ENCODE results near the gene BCAS3. TPM values are rescaled to one million over a fixed set of nuclear protein-coding genes. Genes with fewer than 3 reads are reported as not detected.

Gene BCAS3
- total RNA-seq, 2 donors from 2014 or later = 12.0 to 15.6 TPM

DNA sequence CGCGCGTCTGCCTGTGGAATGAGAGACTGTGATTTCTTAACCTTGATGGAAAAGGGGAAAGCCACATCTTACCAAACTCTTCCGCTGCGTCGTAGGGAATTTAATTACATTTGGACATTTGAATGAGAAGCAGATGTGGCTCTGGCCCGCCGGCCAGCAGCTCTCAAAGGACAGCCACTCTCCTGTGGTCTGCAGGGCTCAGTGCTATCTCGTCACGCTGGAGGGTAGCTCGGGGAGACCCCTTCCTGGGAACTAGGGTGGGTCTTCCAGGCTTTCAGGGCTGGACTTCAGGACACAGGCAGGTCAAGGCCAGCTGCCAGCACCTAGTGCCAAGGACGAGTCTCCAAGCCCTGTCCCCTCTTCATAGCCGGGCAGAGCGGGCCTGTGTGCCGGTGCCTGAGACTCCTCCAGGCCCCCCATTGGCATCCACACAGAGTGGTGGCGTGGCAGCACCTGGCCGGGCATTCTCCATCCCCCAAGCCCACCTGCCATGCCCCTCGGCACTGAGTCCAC lies 706.1 kb downstream of the BCAS3 start:
- H3K4me3 ChIP-seq = no peak overlapping the region
- TF ChIP-seq, protein P1, sequence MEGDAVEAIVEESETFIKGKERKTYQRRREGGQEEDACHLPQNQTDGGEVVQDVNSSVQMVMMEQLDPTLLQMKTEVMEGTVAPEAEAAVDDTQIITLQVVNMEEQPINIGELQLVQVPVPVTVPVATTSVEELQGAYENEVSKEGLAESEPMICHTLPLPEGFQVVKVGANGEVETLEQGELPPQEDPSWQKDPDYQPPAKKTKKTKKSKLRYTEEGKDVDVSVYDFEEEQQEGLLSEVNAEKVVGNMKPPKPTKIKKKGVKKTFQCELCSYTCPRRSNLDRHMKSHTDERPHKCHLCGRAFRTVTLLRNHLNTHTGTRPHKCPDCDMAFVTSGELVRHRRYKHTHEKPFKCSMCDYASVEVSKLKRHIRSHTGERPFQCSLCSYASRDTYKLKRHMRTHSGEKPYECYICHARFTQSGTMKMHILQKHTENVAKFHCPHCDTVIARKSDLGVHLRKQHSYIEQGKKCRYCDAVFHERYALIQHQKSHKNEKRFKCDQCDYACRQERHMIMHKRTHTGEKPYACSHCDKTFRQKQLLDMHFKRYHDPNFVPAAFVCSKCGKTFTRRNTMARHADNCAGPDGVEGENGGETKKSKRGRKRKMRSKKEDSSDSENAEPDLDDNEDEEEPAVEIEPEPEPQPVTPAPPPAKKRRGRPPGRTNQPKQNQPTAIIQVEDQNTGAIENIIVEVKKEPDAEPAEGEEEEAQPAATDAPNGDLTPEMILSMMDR (IDR thresholded peaks at IDR 0.05) = no peak
- no peaks in the 10 kb centered on the region for H3K4me1 ChIP-seq
- no peak for DNase-seq (ENCODE audit: low spot score)
- no peaks in the 10 kb centered on the region for H3K9me3 ChIP-seq
- no peak overlapping the region for H3K27ac ChIP-seq
- no peaks in the 10 kb centered on the region for H3K27me3 ChIP-seq
- no peaks in the 10 kb centered on the region for H3K36me3 ChIP-seq

DNA sequence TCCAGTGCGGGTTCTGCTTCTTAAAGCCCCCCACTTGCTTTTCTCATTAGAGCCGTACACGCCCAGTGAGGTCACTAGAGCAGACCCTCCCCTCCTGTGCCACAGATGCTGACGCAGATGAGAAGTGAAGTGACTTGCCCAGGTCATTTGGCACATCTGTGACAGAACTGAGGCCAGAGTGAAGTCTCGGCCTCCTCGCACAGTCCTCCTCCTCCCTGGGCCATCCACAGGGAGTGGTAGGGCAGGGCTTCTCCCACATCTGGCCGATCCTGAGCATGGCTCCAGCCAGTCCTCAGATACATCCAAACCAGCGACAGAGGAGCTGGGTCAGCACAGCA lies 706.7 kb downstream of the BCAS3 start:
- no peak overlapping the region for H3K27ac ChIP-seq

DNA sequence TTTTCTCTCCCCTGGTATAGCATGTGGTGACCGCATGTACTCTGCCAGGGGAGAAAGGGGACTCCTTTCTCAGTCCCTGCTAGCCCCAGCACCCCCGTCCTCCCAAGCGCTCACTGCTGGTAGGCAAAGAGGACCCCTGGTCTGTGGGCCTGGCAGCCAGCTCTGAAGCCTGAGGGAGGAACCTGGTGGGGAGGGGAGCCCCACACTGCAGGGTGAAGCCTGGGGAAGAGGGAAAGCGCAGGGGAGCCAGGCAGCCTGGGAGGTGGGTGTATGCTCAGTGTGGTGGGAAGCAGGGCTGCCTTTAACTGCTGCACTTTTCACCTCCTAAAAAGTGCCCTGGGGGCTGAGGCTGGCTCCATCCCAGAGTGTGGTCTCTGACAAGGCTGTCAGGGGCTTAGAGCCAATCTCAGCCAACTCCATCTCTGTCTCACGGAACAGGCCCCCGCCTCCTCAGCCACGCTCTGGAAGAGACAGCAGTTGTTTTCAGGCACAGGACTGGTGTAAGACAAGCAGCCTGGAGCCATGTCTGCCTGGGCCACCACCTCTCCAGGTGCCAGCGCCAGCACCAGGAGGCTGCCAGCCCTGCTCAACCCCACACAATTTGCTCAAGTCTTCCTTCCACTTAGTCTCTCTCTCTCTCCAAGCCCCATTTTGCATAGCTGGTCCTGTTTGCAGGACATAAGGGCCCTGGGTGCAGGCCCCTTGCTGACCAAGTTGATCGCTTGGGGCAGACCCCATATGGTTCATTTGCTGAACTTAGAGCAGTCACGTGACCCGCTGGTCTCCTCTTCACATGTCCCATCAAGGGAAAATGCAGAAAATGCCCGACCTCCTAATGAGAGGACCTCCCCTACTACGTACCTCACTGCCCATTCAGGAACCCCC lies 707.3 kb downstream of the BCAS3 start:
- no peaks in the 10 kb centered on the region for H3K27me3 ChIP-seq
- no peak overlapping the region for H3K4me3 ChIP-seq
- no peaks in the 10 kb centered on the region for H3K36me3 ChIP-seq
- H3K27ac ChIP-seq = no peak overlapping the region
- TF ChIP-seq, protein P1 (IDR thresholded peaks at IDR 0.05) = no peak
- H3K4me1 ChIP-seq = peaks cover 0 to 7% of the 10 kb centered on the region in 2 donors
- no peak for DNase-seq (ENCODE audit: low spot score)
- H3K9me3 ChIP-seq = no peaks in the 10 kb centered on the region

More for the DNA sequence above, 706.7 kb downstream of the BCAS3 start:
- DNase-seq (ENCODE audit: low spot score) = no peak
- H3K27me3 ChIP-seq = no peaks in the 10 kb centered on the region
- H3K36me3 ChIP-seq = no peaks in the 10 kb centered on the region
- no peaks in the 10 kb centered on the region for H3K9me3 ChIP-seq
- H3K4me1 ChIP-seq = peaks cover 0 to under 1% of the 10 kb centered on the region in 2 donors
- H3K4me3 ChIP-seq = no peak overlapping the region
- TF ChIP-seq, protein P1 (IDR thresholded peaks at IDR 0.05) = no peak

DNA sequence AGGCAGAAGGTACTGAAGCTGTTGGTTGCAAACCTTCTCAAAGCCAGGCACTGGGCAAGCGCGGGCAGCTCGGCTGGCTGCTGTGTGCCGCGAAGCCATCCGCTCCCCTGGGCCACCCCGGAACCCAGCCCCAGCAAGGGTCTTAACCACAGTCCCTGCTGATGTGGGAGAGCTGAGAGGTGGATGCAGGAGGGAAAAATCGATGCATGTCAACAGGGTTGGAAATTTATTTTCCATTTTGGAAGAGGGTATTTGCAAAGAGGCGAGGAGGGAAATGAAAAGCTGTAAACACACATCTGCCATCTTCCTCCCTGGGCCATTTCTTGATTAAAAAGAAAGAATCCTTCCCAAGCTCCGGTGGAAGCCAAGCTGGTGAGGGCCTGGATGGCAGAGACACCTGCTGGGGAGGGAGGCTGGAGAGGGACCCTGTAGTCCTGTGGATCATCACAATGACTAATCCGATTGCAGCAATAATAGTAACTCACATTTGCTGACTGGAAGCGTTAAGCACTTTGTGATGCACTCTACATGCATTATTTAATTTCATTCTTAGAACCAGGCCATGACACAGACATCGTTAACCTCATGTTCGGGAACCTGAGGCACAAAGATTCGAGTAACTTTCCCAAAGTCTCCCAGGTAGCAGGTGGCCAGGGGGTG lies 708.1 kb downstream of the BCAS3 start:
- no peaks in the 10 kb centered on the region for H3K9me3 ChIP-seq
- no peaks in the 10 kb centered on the region for H3K36me3 ChIP-seq
- H3K27ac ChIP-seq = no peak overlapping the region
- peaks cover 0 to 11% of the 10 kb centered on the region in 2 donors for H3K4me1 ChIP-seq
- H3K27me3 ChIP-seq = no peaks in the 10 kb centered on the region
- no peak overlapping the region for H3K4me3 ChIP-seq
- no peak for DNase-seq (ENCODE audit: low spot score)
- TF ChIP-seq, protein P1 (IDR thresholded peaks at IDR 0.05) = no peak

DNA sequence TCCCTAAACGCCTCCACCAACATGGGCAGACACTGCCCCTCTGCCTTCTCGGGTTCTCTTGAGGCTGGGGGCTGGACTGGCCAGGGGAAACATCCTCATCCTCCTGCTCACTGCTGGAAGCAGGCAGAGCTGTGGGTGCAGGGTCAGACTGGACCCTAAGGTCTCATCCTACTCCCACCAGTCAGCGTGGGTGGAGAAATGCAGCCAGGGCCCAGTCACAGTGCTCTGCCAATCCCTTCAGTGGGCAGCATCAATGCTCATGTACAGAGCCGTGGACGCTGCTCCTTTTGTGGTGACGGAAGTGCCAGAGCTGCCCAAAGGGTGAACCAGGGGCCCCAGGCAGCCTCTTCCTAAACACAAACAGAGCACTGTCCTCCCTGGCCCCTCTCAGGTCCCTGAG lies 708.6 kb downstream of the BCAS3 start:
- Histone ChIP-seq H3K4me3 (no peak overlapping the region), H3K27ac (no peak overlapping the region), H3K27me3 (no peaks in the 10 kb centered on the region), H3K36me3 (no peaks in the 10 kb centered on the region), H3K4me1 (peaks cover 0 to 11% of the 10 kb centered on the region in 2 donors), H3K9me3 (no peaks in the 10 kb centered on the region)
- TF ChIP-seq, protein P1 (IDR thresholded peaks at IDR 0.05) = no peak
- no peak for DNase-seq (ENCODE audit: low spot score)
